ENCODE measurements around the gene PRCC. TPM values are rescaled to one million over a fixed set of nuclear protein-coding genes. Genes with fewer than 3 reads are reported as not detected.

Gene PRCC
- total RNA-seq, 2 donors from 2014 or later: 22.9 to 34.5 TPM

DNA sequence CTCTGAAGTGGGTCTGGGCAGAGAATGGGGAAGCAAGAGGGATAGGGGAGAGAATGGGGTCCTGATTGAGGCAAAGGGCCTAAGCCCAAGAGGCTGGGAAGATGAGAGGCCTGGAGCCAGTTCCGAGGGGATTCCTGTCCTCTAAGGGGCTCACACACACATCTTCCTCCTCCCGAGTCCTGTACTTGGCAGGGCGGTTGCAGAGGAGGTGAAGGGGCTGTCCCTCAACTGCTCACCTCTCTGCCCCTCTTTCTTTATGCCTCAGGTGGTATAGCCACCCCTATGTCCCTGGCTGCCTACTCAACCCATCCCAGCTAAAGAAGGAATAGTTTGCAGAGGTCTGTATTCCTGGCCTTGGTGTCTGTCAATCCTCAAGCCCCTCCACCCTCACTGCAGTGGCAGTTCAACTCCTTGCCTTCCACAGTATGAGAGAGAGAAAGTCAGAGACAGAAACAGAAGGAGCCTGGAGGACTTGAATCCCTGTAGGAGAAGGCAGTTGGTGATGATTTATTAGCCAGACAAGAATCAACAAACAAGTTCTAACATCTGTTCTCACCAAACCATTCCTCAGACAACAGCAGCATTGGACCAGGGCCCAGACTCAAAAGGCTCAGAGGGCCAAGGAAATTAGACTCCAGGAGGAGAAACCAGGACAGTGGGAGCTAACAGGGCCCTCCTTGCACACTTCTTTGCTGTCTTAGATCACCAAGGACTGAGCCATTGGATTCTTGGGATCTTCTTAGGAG lies 38.6 kb downstream of the PRCC start:
- H3K9me3 ChIP-seq: no peaks in the 10 kb centered on the region
- ATAC-seq (ENCODE audit: insufficient number of reproducible peaks, low FRiP score, low read depth) (no peak), DNase-seq (ENCODE audit: low spot score) (no peak)
- no peaks in the 10 kb centered on the region for H3K36me3 ChIP-seq
- no peaks in the 10 kb centered on the region for H3K4me1 ChIP-seq (ENCODE audit: control insufficient read depth in 1 of 2, low read depth in 2 of 2)
- H3K27me3 ChIP-seq (replicated peaks; ENCODE audit: insufficient read depth): no peaks in the 10 kb centered on the region
- TF ChIP-seq, protein P1, sequence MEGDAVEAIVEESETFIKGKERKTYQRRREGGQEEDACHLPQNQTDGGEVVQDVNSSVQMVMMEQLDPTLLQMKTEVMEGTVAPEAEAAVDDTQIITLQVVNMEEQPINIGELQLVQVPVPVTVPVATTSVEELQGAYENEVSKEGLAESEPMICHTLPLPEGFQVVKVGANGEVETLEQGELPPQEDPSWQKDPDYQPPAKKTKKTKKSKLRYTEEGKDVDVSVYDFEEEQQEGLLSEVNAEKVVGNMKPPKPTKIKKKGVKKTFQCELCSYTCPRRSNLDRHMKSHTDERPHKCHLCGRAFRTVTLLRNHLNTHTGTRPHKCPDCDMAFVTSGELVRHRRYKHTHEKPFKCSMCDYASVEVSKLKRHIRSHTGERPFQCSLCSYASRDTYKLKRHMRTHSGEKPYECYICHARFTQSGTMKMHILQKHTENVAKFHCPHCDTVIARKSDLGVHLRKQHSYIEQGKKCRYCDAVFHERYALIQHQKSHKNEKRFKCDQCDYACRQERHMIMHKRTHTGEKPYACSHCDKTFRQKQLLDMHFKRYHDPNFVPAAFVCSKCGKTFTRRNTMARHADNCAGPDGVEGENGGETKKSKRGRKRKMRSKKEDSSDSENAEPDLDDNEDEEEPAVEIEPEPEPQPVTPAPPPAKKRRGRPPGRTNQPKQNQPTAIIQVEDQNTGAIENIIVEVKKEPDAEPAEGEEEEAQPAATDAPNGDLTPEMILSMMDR (IDR thresholded peaks at IDR 0.05): no peak
- no peak overlapping the region for H3K27ac ChIP-seq
- H3K4me3 ChIP-seq: no peak overlapping the region

DNA sequence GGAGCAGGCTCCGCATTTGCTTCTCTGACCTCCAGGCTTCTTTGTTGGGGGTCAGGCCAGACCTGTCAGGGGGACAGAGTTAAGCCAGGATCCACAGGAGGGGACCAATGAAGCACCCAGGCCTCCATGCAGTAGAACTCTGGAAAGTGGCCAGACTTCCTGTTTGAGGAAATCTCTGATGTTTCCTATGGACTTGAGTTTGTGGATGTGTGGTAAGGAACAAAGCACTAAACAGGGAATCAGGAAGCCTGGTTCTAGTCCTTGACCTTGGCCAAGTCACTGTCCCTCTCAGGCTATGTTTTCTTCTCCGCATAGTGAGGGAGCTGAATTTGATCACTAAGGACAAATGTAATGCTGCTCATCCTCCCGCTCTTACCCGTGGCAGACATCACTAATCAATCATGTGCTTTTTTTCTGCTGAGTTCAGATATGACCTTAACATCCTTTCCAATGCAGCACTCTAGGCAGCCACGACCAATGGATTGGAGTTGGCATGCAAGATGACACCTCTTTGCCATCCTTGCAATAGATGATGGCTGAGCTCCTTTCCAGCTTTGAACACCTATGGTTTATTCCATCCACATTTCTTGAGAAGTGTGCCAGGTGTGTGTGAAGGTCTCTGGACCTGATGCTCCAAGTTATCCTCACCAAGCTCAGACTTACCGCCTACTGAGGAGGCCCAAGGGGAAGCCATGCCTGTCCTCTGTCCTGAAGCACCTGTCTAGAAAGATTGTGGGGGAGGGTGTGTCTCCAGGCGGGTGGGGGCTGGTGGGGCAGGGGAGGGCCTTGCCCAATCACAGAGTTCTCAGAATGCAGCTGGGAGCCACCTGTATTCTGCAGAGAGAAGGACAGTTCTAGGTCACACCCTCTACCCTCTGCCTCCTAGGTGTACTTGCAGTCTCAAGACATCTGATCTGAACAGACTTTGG lies 39.4 kb downstream of the PRCC start:
- ATAC-seq (ENCODE audit: insufficient number of reproducible peaks, low FRiP score, low read depth) (no peak), DNase-seq (ENCODE audit: low spot score) (no peak)
- Histone ChIP-seq H3K4me1 (ENCODE audit: control insufficient read depth in 1 of 2, low read depth in 2 of 2) (no peaks in the 10 kb centered on the region), H3K27ac (no peak overlapping the region), H3K36me3 (no peaks in the 10 kb centered on the region), H3K4me3 (no peak overlapping the region), H3K27me3 (replicated peaks; ENCODE audit: insufficient read depth) (no peaks in the 10 kb centered on the region), H3K9me3 (no peaks in the 10 kb centered on the region)
- TF ChIP-seq, protein P1 (IDR thresholded peaks at IDR 0.05): no peak

DNA sequence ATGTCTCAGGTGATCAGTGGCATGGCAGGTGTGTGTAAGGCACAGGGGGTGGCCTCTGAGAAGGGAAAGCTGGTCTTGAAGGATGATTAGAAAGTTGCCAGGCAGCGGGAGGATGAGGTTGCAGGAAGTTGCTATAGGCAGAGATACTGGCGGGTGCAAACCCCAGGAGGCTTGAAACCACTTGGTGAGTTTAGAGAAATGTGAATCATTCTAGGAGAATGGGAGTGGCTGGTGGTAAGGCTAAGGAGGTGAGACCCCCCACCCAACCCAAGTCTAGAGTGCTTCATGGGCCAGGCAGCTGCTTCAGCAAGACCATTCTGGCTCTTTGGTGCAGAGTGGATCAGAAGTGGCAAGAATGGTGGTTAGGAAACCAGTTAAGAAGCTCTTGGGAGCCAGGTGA lies 40.3 kb downstream of the PRCC start:
- Histone ChIP-seq H3K9me3 (no peaks in the 10 kb centered on the region), H3K4me3 (no peak overlapping the region), H3K4me1 (ENCODE audit: control insufficient read depth in 1 of 2, low read depth in 2 of 2) (no peaks in the 10 kb centered on the region), H3K27me3 (replicated peaks; ENCODE audit: insufficient read depth) (no peaks in the 10 kb centered on the region), H3K27ac (no peak overlapping the region), H3K36me3 (no peaks in the 10 kb centered on the region)
- DNase-seq (ENCODE audit: low spot score) (no peak), ATAC-seq (ENCODE audit: insufficient number of reproducible peaks, low FRiP score, low read depth) (no peak)
- TF ChIP-seq, protein P1 (IDR thresholded peaks at IDR 0.05): no peak

DNA sequence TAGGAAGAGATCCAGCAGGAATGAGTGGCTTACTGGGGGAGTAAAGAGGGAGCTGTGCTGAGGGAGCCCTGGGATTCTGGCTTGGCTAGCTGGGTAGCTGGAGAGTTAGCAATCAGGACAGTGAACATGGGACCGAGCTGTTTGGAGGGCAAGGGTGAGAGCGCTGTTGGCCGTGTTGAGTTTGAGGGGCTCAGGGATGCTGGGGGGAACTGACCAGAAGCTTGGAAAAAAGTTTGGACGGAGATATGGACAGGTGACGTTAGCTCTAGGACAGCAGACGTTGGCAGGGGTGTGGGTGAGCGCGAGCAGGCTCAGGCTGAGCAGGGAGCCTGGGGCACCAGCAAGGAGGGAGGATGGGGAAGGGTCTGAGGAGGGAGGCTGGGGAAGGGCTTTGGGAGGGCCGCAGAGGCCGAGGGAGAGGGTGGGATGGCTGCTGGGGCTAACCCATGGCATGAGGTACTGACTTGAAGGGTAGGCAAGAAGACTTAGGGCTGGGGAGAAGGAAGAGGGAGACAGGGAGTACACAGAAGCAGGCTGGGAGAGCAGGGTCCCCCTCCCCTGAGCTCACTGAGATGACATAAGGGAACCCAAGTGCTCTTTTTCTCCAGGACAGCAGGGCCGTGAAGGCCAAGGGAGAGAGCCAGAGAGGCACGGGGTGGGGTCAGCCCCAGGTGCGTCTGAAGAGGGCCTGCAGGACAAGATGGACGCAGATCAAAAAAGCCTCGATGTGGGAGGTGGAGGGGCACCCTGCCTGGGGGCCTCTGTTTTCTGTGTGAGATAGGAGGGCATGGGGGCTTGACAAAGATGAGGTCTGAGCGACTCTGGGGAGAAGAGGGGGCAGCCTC lies 41.1 kb downstream of the PRCC start:
- H3K4me1 ChIP-seq (ENCODE audit: control insufficient read depth in 1 of 2, low read depth in 2 of 2): peaks cover 2 to 4% of the 10 kb centered on the region in 2 donors
- no peaks in the 10 kb centered on the region for H3K36me3 ChIP-seq
- TF ChIP-seq, protein P1 (IDR thresholded peaks at IDR 0.05): no peak
- DNase-seq (ENCODE audit: low spot score) (no peak), ATAC-seq (ENCODE audit: insufficient number of reproducible peaks, low FRiP score, low read depth) (no peak)
- no peak overlapping the region for H3K27ac ChIP-seq
- no peaks in the 10 kb centered on the region for H3K27me3 ChIP-seq (replicated peaks; ENCODE audit: insufficient read depth)
- no peak overlapping the region for H3K4me3 ChIP-seq
- no peaks in the 10 kb centered on the region for H3K9me3 ChIP-seq
